ENCODE data around the gene UBE2V1. TPM values are rescaled to one million over a fixed set of nuclear protein-coding genes. Genes with fewer than 3 reads are reported as not detected.

UBE2V1 gene
- total and polyA plus RNA-seq, 2 experiments from 2014 or later = 64.0 to 112 TPM

GRCh38 chr20:50044353-50044960 lies 68.5 kb downstream of the UBE2V1 start:
- Histone ChIP-seq H3K9me3 (ENCODE audit: low read depth) (no peaks in the 10 kb centered on the region), H3K79me2 (no peaks in the 10 kb centered on the region), H3K27me3 (no peaks in the 10 kb centered on the region), H2AFZ (no peak overlapping the region), H3K4me2 (no peak overlapping the region), H3K27ac (no peak overlapping the region), H3K4me3 (no peak overlapping the region), H4K20me1 (ENCODE audit: insufficient read depth, poor library complexity, severe bottlenecking) (no peaks in the 10 kb centered on the region), H3K36me3 (replicated peaks; ENCODE audit: insufficient read depth, low read depth) (no peaks in the 10 kb centered on the region), H3K9me2 (replicated peaks; ENCODE audit: insufficient read depth) (no peaks in the 10 kb centered on the region), H3K4me1 (ENCODE audit: insufficient read depth) (peaks cover 12% of the 10 kb centered on the region)
- DNase-seq (ENCODE audit: low spot score) = no peak
- WGBS (ENCODE audit: low lambda C conversion rate, missing lambda C conversion rate) = 87% methylated on average over 5 of the region's 5 CpGs
- no peak for TF ChIP-seq EZH2phosphoT487 (IDR thresholded peaks at IDR 0.05; ENCODE audit: low read depth, severe bottlenecking, unreplicated experiment)
- TF ChIP-seq EZH2 (IDR thresholded peaks at IDR 0.05; ENCODE audit: borderline replicate concordance) = no peak
- TF ChIP-seq CTCF (IDR thresholded peaks at IDR 0.05; ENCODE audit: poor library complexity) = no peak

GRCh38 chr20:50043573-50044352 lies 69.2 kb downstream of the UBE2V1 start:
- no peak overlapping the region for H3K4me2 ChIP-seq
- 97% methylated on average over 22 of the region's 22 CpGs for WGBS (ENCODE audit: low lambda C conversion rate, missing lambda C conversion rate)
- no peaks in the 10 kb centered on the region for H3K36me3 ChIP-seq (replicated peaks; ENCODE audit: insufficient read depth, low read depth)
- no peak overlapping the region for H3K27ac ChIP-seq
- H3K79me2 ChIP-seq = no peaks in the 10 kb centered on the region
- H4K20me1 ChIP-seq (ENCODE audit: insufficient read depth, poor library complexity, severe bottlenecking) = no peaks in the 10 kb centered on the region
- DNase-seq (ENCODE audit: low spot score) = no peak
- H3K27me3 ChIP-seq = no peaks in the 10 kb centered on the region
- no peaks in the 10 kb centered on the region for H3K9me3 ChIP-seq (ENCODE audit: low read depth)
- H3K4me3 ChIP-seq = no peak overlapping the region
- TF ChIP-seq CTCF (IDR thresholded peaks at IDR 0.05; ENCODE audit: poor library complexity) (no peak), EZH2 (IDR thresholded peaks at IDR 0.05; ENCODE audit: borderline replicate concordance) (no peak), EZH2phosphoT487 (IDR thresholded peaks at IDR 0.05; ENCODE audit: low read depth, severe bottlenecking, unreplicated experiment) (no peak)
- H2AFZ ChIP-seq = no peak overlapping the region
- H3K9me2 ChIP-seq (replicated peaks; ENCODE audit: insufficient read depth) = no peaks in the 10 kb centered on the region
- H3K4me1 ChIP-seq (ENCODE audit: insufficient read depth) = peaks cover 12% of the 10 kb centered on the region

GRCh38 chr20:50042370-50043313 lies 70.3 kb downstream of the UBE2V1 start:
- H3K36me3 ChIP-seq (replicated peaks; ENCODE audit: insufficient read depth, low read depth) = no peaks in the 10 kb centered on the region

More at GRCh38 chr20:50042370-50043313, 70.3 kb downstream of the UBE2V1 start:
- Histone ChIP-seq H3K4me2 (no peak overlapping the region), H3K4me3 (no peak overlapping the region), H3K27ac (no peak overlapping the region), H4K20me1 (ENCODE audit: insufficient read depth, poor library complexity, severe bottlenecking) (no peaks in the 10 kb centered on the region), H3K27me3 (no peaks in the 10 kb centered on the region), H3K79me2 (no peaks in the 10 kb centered on the region), H3K4me1 (ENCODE audit: insufficient read depth) (peaks cover 12% of the 10 kb centered on the region), H3K9me2 (replicated peaks; ENCODE audit: insufficient read depth) (no peaks in the 10 kb centered on the region), H3K9me3 (ENCODE audit: low read depth) (no peaks in the 10 kb centered on the region), H2AFZ (no peak overlapping the region)
- DNase-seq (ENCODE audit: low spot score) = no peak
- 94% methylated on average over 10 of the region's 10 CpGs for WGBS (ENCODE audit: low lambda C conversion rate, missing lambda C conversion rate)
- TF ChIP-seq CTCF (IDR thresholded peaks at IDR 0.05; ENCODE audit: poor library complexity) (no peak), EZH2phosphoT487 (IDR thresholded peaks at IDR 0.05; ENCODE audit: low read depth, severe bottlenecking, unreplicated experiment) (no peak), EZH2 (IDR thresholded peaks at IDR 0.05; ENCODE audit: borderline replicate concordance) (no peak)
